GM12874 (cell line): ENCODE measurements around the gene TNNT1.

Experiments
- TF ChIP-seq, protein P1 (sequence below): IDR thresholded peaks from 2 replicates; pipeline ENCODE4 v1.5.1; 2011; ENCODE audit warnings: low read depth, mild to moderate bottlenecking, control low read depth, low read length, moderate library complexity; ENCODE audit not compliant: insufficient read depth

The TNNT1 gene

DNA sequence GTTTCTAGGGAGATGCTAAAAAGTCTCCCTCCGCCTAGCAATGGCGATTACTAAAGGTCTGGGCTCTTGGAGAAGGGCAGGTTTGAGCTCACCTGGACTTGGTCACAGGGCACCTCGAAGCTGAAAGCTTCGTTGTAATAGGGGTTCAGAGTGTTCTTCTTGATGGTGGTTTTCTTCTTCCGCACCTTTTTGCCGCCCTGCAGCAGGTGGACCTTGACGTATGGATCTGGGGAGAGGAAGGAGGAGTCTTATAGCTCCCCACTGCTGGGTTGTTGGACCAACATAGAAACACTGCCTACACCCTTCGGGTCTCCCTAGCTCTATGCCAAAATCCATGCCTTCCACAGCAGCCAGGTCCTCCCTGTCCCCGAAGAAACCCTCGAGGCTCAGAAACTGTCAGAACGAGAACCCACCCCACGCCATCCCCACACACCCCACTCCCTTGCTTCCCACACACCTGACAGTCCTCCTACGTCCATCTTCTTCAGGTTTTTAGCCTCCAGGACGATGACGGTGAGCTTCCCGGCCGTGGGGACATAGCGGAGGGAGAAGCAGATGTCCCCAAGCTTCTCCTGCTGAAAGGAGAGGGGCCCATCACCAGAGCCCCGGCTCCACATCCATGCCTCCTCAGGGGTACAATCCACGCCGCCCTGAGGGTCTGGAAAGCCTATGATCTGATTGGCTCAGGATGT, 25.6 kb upstream of the TNNT1 start:
- TF ChIP-seq, protein P1, sequence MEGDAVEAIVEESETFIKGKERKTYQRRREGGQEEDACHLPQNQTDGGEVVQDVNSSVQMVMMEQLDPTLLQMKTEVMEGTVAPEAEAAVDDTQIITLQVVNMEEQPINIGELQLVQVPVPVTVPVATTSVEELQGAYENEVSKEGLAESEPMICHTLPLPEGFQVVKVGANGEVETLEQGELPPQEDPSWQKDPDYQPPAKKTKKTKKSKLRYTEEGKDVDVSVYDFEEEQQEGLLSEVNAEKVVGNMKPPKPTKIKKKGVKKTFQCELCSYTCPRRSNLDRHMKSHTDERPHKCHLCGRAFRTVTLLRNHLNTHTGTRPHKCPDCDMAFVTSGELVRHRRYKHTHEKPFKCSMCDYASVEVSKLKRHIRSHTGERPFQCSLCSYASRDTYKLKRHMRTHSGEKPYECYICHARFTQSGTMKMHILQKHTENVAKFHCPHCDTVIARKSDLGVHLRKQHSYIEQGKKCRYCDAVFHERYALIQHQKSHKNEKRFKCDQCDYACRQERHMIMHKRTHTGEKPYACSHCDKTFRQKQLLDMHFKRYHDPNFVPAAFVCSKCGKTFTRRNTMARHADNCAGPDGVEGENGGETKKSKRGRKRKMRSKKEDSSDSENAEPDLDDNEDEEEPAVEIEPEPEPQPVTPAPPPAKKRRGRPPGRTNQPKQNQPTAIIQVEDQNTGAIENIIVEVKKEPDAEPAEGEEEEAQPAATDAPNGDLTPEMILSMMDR = no peak

DNA sequence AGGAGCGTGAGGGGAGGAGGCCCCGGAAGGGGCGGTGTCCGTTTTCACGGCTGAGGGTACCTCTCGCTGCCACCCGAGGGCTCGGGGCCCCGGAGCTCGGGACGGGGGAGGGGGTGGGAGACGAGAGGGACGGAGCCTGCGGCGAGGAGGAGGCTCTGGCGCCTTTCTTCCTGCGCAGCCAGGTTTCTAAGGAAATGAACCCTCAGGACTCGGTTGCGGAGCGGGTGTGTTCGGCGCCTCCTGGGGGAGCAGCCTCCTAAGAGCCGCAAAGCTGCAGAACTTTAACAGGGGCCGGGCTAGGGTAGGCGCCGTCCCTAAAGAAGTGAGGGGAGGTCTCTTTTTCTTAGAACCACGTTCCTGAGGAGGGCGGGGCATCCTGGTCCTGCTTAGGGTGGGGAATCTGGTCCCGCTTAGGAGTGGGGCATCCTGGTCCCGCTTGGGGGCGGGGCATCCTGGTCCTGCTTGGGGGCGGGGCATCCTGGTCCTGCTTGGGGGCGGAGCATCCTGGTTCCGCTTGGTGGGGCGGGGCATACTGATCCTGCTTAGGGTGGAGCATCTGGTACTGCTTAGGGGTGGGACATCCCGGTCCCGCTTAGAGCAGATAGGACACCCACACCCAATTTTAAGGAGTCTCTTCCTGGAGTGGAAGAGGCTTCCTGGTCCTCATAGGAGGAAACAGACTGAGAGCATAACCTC, 24.9 kb upstream of the TNNT1 start:
- TF ChIP-seq, protein P1 = no peak

DNA sequence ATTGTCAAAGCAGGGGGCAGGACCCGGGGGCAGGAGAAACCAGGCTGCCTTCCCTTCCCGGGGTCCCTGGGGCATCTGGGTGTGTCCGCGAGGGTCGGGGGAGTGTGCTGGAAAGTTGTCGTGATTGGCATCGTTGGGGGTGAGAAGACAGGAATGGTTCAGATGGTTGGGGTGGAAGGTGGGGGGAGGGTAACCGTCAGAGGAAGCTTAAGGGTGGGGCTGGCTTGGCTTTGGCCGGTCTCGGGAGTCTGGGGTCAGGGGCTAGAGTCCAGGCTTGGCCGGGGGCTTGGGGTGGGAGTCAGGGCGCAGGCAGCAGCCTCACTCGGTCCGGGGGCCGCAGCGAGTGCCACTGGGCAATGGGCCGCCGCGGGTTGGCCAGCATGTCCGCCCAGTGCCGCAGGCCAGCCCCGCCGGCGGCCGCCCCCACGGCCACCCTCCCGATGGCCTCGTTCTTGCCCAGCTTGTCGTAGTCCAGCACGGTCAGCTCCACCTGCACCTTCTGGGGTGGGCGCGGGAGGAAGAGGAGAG, 24.2 kb upstream of the TNNT1 start:
- TF ChIP-seq, protein P1 = no peak

DNA sequence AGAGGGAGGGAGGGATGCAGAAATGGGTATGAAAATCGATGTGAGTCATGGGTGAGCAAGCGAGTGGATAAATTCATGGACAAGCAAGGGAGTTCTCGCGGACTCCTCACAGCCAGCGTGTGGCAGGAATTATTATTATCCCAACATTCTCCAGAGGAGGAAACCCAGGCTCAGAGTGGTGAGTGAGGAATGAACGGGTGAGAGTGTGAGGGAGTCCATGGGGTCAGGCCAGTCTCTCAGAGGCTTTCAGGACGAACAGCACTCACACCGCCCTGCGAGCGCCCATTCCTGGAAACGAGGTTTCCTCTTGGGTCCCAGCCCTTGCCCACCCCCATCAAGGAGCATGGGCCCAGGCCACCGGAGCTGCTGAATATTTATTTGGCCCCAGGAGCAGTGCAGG, 23.7 kb upstream of the TNNT1 start:
- TF ChIP-seq, protein P1 = no peak

DNA sequence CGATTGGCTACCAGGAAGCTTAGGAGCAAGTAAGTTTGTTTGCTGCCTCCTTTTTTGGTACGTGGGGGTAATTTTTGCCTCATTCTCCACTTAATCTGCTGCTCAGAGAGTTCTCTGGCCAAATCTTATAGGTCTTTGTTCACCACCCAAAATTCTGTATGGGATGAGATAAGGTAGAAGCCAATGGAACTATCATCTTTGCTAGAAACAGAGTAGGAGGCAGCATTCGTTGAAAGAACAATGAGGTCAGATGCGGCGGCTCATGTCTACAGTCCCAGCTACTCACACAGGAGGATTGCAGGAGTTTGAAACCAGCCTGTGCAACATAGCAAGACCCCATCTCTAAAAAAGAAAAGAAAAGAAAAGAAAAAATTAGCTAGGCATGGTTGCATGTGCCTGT, 22.4 kb upstream of the TNNT1 start:
- TF ChIP-seq, protein P1 = no peak

DNA sequence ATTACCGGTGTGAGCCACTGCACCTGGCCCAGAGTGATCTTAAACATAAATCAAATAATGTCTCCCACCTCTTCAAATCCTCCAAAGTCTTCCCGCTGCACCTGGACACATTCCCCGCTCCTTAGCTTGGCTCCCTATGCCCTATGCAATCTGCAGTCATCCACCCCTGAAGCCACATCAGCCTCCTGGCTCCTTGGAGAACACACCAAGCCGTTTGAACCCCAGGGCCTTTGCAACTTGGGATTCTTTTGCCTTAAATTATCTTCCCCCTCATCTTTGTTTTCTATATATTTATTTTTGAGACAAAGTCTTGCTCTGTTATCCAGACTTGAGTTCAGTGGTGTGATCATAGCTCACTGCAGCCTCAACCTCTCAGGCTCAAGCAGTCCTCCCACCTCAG, 20.1 kb upstream of the TNNT1 start:
- TF ChIP-seq, protein P1 = no peak

DNA sequence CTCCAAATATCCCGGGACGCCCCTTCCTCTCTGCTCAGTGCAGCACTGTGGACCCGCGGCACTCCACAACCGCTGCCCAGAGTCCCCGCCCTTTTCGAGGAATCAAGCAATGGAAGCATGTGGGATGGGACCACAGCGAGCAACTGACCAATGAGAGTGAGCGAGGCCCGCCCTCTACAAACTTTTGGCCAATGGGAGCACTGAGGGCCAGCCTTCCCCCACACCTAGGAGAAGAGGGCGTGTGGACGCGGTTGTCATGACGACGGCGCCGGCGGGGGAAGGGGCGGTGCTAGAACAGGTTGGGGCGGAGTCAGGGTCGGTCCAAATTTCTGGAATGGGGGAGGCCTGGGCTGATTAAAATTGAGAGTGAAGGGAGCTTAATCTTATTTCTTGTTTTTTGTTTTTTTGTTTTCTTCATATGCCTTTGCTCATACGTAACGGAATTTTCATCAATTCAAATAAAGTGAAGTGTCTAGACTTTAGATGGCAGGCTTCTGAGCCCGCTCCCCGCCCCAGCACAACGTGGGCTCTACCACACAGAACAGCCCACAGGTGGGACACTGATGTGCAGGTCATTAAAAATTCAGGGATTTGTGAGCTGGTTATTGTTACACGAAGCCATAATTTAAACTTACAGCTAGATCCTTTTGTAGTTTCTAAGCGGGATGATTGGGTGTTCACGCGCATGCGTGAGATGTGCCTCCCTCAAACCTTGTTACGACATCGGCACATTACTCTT, 17.7 kb upstream of the TNNT1 start, which contains the start of gene DNAAF3:
DNAAF3 (minus strand) TSS at position 84 of the 739 bp plus-strand sequence. CDS start 200 bp downstream, outside the sequence.
- TF ChIP-seq, protein P1 = no peak
